ENCODE results near the gene ATP5IF1. TPM values are rescaled to one million over a fixed set of nuclear protein-coding genes. Genes with fewer than 3 reads are reported as not detected.

ATP5IF1 gene
- total RNA-seq, 2 donors from 2014 or later: 90.2 to 133 TPM

- Histone ChIP-seq H3K27ac (no peak overlapping the region), H3K27me3 (replicated peaks; ENCODE audit: insufficient read depth) (no peaks in the 10 kb centered on the region), H3K36me3 (peaks cover 37% of the 10 kb centered on the region), H3K4me3 (no peak overlapping the region), H3K9me3 (no peaks in the 10 kb centered on the region), H3K4me1 (ENCODE audit: control insufficient read depth in 1 of 2, low read depth in 2 of 2) (no peaks in the 10 kb centered on the region)
- no peak for DNase-seq (ENCODE audit: low spot score)
- no peak for TF ChIP-seq CTCF (IDR thresholded peaks at IDR 0.05)
- no peak for ATAC-seq (ENCODE audit: insufficient number of reproducible peaks, low FRiP score, low read depth)
These were observed 42.8 kb downstream of the ATP5IF1 start for GRCh38 chr1:28278763-28279162.

GRCh38 chr1:28279721-28280120 is 43.8 kb downstream of the ATP5IF1 start:
- no peak overlapping the region for H3K27ac ChIP-seq
- H3K4me3 ChIP-seq: no peak overlapping the region
- no peaks in the 10 kb centered on the region for H3K9me3 ChIP-seq
- H3K4me1 ChIP-seq (ENCODE audit: control insufficient read depth in 1 of 2, low read depth in 2 of 2): no peaks in the 10 kb centered on the region
- DNase-seq (ENCODE audit: low spot score): no peak
- no peaks in the 10 kb centered on the region for H3K27me3 ChIP-seq (replicated peaks; ENCODE audit: insufficient read depth)
- no peak for ATAC-seq (ENCODE audit: insufficient number of reproducible peaks, low FRiP score, low read depth)
- no peak for TF ChIP-seq CTCF (IDR thresholded peaks at IDR 0.05)
- peaks cover 30% of the 10 kb centered on the region for H3K36me3 ChIP-seq

GRCh38 chr1:28280501-28280900 is 44.6 kb downstream of the ATP5IF1 start:
- Histone ChIP-seq H3K27ac (no peak overlapping the region), H3K9me3 (no peaks in the 10 kb centered on the region), H3K4me3 (no peak overlapping the region), H3K4me1 (ENCODE audit: control insufficient read depth in 1 of 2, low read depth in 2 of 2) (no peaks in the 10 kb centered on the region), H3K27me3 (replicated peaks; ENCODE audit: insufficient read depth) (no peaks in the 10 kb centered on the region), H3K36me3 (peaks cover 24% of the 10 kb centered on the region)
- DNase-seq (ENCODE audit: low spot score) (no peak), ATAC-seq (ENCODE audit: insufficient number of reproducible peaks, low FRiP score, low read depth) (no peak)
- TF ChIP-seq CTCF (IDR thresholded peaks at IDR 0.05): no peak

DNA sequence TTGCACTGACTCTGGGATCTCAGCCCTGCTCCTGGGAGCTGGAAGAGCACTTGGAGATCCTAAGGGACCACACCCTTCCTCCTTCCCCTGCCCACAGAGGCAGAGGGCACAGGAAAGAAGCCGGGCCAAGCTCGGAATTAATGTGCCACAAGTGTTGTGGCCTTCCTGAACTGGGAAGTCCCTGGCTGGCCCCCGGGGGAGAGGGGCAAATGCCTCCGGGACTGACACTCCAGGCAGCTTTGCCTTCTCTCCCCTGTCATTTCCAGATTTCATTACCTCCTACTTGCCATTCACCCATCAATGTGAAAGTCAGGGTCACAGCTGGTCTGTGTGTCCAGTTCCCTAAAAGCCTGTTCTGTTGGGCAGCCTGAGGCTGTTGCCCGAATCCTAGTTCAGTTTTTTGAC is 45.1 kb downstream of the ATP5IF1 start:
- TF ChIP-seq CTCF (IDR thresholded peaks at IDR 0.05): no peak
- no peaks in the 10 kb centered on the region for H3K4me1 ChIP-seq (ENCODE audit: control insufficient read depth in 1 of 2, low read depth in 2 of 2)
- no peaks in the 10 kb centered on the region for H3K27me3 ChIP-seq (replicated peaks; ENCODE audit: insufficient read depth)
- H3K9me3 ChIP-seq: no peaks in the 10 kb centered on the region
- DNase-seq (ENCODE audit: low spot score) (no peak), ATAC-seq (ENCODE audit: insufficient number of reproducible peaks, low FRiP score, low read depth) (no peak)
- no peak overlapping the region for H3K4me3 ChIP-seq
- H3K27ac ChIP-seq: no peak overlapping the region
- H3K36me3 ChIP-seq: peaks cover 24% of the 10 kb centered on the region

DNA sequence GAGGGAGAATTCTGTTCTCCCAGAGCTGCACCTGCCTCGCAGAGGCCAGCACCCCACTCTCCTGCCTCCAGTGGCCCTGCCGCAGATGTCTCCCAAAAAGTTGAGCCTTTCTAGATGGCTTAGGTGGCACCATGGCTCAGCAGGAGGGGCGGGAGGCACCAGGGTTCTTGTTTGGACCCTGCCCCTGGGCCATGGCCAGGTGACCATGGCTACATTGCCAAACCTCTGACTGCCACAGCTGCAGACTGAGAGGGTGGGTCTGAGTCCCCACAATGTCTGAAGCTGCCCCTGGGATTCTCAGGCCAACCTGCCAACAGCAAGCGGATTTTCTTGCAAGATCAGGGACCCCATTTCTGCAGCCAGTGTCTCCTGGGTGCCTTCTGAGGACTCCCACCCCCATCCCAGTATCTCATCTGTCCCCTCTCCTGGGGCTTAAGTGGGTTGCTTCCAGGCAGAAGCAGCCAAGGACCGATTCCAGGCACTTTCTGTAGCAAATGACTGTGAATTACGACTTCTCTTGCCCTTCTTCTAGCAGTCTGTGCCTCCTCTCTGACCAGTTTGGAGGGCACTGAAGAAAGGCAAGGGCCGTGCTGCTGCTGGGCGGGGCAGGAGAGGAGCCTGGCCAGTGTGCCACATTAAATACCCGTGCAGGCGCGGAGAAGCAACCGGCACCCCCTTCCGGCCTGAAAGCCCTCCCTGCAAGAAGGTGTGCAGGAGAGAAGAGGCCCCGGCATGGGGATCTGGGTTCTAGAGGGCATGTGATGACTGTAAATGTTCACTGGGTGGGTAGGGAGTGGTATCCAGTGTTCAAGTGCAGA is 45.9 kb downstream of the ATP5IF1 start:
- no peak overlapping the region for H3K27ac ChIP-seq
- H3K9me3 ChIP-seq: no peaks in the 10 kb centered on the region
- no peak overlapping the region for H3K4me3 ChIP-seq
- no peaks in the 10 kb centered on the region for H3K27me3 ChIP-seq (replicated peaks; ENCODE audit: insufficient read depth)
- no peaks in the 10 kb centered on the region for H3K4me1 ChIP-seq (ENCODE audit: control insufficient read depth in 1 of 2, low read depth in 2 of 2)
- ATAC-seq (ENCODE audit: insufficient number of reproducible peaks, low FRiP score, low read depth) (no peak), DNase-seq (ENCODE audit: low spot score) (no peak)
- TF ChIP-seq CTCF (IDR thresholded peaks at IDR 0.05): no peak
- peaks cover 24% of the 10 kb centered on the region for H3K36me3 ChIP-seq
